Parathyroid adenoma (tissue), 2 donors: ENCODE measurements around the gene RPL28.

ENCODE experiments used
- H2AFZ ChIP-seq: fragments of 300-600 bp; sonication (generic); one replicate; pipeline ENCODE4 v1.7.0; 2017; ENCODE audit warnings: antibody characterized with exemption, mild to moderate bottlenecking
- H3K27ac ChIP-seq: fragments of 300-600 bp; sonication (generic); one replicate; pipeline ENCODE4 v1.7.0; 2017
- H3K27me3 ChIP-seq: fragments of 300-600 bp; sonication (generic); one replicate; pipeline ENCODE4 v1.7.0; 2017; ENCODE audit warnings: low read length; ENCODE audit not compliant: control insufficient read depth, insufficient read depth
- H3K36me3 ChIP-seq: fragments of 300-600 bp; sonication (generic); one replicate; pipeline ENCODE4 v1.7.0; 2017; ENCODE audit warnings: low read length; ENCODE audit not compliant: control insufficient read depth, insufficient read depth
- H3K4me1 ChIP-seq: fragments of 300-600 bp; sonication (generic); one replicate; pipeline ENCODE4 v1.7.0; 2017; ENCODE audit warnings: control low read depth
- H3K4me2 ChIP-seq: fragments of 300-600 bp; sonication (generic); one replicate; pipeline ENCODE4 v1.7.0; 2017; ENCODE audit warnings: low read length
- H3K4me3 ChIP-seq: fragments of 300-600 bp; sonication (generic); one replicate; pipeline ENCODE4 v1.7.0; 2017; ENCODE audit warnings: low read depth, low read length
- H3K79me2 ChIP-seq: fragments of 300-600 bp; sonication (generic); one replicate; pipeline ENCODE4 v1.7.0; 2017; ENCODE audit warnings: control low read depth
- H3K9ac ChIP-seq: fragments of 300-600 bp; sonication (generic); one replicate; pipeline ENCODE4 v1.7.0; 2017; ENCODE audit warnings: mild to moderate bottlenecking
- H3K9me3 ChIP-seq: fragments of 300-600 bp; sonication (generic); one replicate; pipeline ENCODE4 v1.7.0; 2017; ENCODE audit warnings: low read length; ENCODE audit not compliant: control insufficient read depth
- TF ChIP-seq, protein P1 (sequence below): fragments of 300-600 bp; sonication (generic); IDR thresholded peaks from one replicate; pipeline ENCODE4 v1.7.0; 2017; ENCODE audit warnings: antibody characterized with exemption, mild to moderate bottlenecking
- donor health status: primary hyperparathyroidism.

The RPL28 gene

DNA sequence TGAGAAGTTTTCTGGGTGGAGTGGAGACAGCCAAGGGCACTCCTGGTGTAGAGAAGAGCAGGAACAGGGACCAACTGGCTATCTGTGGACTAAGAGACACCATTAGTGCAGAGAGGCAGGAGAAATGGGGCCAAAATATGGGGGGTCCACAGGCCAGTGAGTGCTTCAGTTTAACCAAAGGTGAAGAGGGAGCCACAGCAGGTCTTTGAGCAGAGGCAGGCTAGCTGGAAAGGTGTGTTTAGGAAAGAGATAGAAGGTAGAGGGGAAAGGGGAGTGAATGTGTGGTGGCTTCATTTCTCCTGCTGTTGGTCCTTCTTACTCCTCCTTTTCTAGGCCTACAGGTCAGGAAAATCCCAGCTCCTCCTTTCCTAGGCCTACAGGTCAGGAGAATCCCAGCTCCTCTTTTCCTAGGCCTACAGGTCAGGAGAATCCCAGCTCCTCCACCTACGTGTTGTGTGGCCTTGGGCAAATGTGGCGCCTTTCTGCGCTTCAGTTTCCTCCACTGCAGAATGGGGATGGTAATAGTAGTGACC lies 3.1 kb upstream of the RPL28 start:
- Histone ChIP-seq H3K4me2 (no peak overlapping the region), H3K4me3 (no peak overlapping the region), H3K27me3 (no peaks in the 10 kb centered on the region), H3K4me1 (peaks cover 15% of the 10 kb centered on the region), H3K9me3 (no peaks in the 10 kb centered on the region), H3K9ac (no peak overlapping the region), H3K36me3 (no peaks in the 10 kb centered on the region), H3K27ac (no peak overlapping the region), H3K79me2 (peaks cover 17% of the 10 kb centered on the region), H2AFZ (peak overlapping the region; percentile 82)
- TF ChIP-seq, protein P1, sequence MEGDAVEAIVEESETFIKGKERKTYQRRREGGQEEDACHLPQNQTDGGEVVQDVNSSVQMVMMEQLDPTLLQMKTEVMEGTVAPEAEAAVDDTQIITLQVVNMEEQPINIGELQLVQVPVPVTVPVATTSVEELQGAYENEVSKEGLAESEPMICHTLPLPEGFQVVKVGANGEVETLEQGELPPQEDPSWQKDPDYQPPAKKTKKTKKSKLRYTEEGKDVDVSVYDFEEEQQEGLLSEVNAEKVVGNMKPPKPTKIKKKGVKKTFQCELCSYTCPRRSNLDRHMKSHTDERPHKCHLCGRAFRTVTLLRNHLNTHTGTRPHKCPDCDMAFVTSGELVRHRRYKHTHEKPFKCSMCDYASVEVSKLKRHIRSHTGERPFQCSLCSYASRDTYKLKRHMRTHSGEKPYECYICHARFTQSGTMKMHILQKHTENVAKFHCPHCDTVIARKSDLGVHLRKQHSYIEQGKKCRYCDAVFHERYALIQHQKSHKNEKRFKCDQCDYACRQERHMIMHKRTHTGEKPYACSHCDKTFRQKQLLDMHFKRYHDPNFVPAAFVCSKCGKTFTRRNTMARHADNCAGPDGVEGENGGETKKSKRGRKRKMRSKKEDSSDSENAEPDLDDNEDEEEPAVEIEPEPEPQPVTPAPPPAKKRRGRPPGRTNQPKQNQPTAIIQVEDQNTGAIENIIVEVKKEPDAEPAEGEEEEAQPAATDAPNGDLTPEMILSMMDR, result no peak

DNA sequence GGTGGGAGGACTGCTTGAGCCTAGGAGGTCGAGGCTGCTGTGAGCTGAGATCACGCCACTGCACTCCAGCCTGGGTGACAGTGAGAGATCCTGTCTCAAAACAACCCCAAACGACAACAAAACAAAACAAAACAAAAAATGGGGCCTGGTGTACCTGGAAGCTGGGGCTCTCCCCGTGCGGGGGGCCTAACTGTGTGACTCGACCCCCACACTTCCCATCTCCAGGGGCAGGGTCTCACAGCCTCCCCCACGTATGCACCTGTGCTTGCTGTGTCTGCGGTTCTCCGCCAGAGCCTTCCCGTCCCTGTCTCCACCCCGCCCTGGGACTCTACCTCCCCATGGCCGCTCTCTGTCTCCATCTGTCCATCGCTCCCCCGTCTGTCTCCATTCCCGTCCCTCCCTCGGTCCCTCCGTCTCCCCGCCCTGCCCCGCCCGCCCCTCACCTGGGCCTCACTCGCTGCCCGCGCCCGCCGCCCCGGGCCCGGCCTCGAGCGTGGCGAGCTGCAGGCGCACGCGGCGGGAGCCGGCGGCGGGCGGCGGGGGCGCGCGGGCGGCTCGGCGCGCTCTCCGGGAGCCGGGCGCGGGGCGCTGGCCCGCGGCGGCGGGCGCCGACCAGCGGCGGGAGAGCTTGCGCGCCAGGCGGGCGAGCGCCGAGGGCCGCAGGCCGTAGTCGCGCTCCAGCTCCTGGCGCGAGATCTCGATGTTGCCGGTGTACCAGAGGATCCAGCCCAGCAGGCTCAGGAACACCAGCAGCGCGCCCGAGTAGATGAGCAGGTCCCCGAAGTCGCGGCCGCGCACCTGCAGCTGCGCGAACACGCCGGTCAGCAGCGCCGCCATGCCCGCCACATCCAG lies 2.2 kb upstream of the RPL28 start:
- Histone ChIP-seq H3K27ac (peak overlapping the region; percentile 94), H3K9ac (peak overlapping the region; percentile 61), H3K4me2 (peak overlapping the region; percentile 68)

DNA sequence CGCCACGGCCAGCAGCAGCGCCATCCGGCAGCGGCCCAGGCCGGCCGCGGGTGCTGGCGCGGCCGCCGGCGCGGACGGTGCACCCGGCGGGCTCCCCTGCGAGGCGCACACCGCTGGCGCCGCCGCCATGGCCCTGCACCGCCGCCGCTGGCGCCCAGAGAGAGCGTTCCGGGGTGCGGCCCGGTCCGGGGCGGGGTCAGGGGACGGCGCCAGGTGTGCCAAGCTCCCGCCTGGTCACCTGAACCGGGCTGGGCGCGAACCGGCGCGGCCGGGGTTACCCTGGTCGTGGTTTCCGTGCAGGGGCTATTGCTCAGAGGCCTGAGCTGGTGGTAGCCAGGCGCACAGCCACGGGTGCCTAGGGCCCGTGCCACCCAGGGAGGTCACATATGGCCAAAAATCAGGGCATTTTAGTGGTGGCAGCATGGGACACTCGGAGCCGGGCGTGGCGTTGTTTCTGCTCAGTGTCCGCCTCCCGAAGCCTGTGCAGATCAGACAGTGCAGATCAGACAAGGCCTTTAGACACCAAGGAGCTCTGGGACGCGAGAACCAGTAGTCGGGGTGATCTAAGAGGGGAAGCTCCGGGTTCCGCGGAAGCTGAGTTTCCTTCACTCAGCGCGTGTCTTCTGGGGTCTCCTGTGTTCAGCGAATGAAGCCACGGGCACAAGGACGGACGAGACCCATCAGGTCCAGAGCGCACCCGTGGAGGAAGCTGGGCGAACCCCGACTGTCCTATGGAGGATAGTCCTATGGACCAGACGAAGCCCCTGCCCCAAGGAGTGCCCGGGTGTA lies 1.4 kb upstream of the RPL28 start, which contains the start of gene TMEM238:
Gene TMEM238, minus strand, starts transcription at position 162 of the 789 bp plus-strand sequence. Its CDS starts 33 bp downstream, at position 129.
- Histone ChIP-seq H3K4me3 (peak within 1 kb of the TSS; percentile 72), H3K36me3 (no peaks in the 10 kb centered on the region), H3K79me2 (peaks cover 29% of the 10 kb centered on the region), H3K9ac (peak within 1 kb of the TSS; percentile 69), H2AFZ (peak within 1 kb of the TSS; percentile 82), H3K27ac (peak within 1 kb of the TSS; percentile 94), H3K9me3 (no peaks in the 10 kb centered on the region), H3K4me2 (peak within 1 kb of the TSS; percentile 87), H3K4me1 (peaks cover 20% of the 10 kb centered on the region), H3K27me3 (no peaks in the 10 kb centered on the region)
- TF ChIP-seq, protein P1, result no peak

More for the DNA sequence above, 2.2 kb upstream of the RPL28 start:
- H3K4me1 ChIP-seq, result peaks cover 20% of the 10 kb centered on the region
- no peaks in the 10 kb centered on the region for H3K36me3 ChIP-seq
- peak overlapping the region; percentile 82 for H2AFZ ChIP-seq
- peaks cover 26% of the 10 kb centered on the region for H3K79me2 ChIP-seq
- peak overlapping the region; percentile 38 for H3K4me3 ChIP-seq
- H3K9me3 ChIP-seq, result no peaks in the 10 kb centered on the region
- H3K27me3 ChIP-seq, result no peaks in the 10 kb centered on the region
- TF ChIP-seq, protein P1, result no peak

DNA sequence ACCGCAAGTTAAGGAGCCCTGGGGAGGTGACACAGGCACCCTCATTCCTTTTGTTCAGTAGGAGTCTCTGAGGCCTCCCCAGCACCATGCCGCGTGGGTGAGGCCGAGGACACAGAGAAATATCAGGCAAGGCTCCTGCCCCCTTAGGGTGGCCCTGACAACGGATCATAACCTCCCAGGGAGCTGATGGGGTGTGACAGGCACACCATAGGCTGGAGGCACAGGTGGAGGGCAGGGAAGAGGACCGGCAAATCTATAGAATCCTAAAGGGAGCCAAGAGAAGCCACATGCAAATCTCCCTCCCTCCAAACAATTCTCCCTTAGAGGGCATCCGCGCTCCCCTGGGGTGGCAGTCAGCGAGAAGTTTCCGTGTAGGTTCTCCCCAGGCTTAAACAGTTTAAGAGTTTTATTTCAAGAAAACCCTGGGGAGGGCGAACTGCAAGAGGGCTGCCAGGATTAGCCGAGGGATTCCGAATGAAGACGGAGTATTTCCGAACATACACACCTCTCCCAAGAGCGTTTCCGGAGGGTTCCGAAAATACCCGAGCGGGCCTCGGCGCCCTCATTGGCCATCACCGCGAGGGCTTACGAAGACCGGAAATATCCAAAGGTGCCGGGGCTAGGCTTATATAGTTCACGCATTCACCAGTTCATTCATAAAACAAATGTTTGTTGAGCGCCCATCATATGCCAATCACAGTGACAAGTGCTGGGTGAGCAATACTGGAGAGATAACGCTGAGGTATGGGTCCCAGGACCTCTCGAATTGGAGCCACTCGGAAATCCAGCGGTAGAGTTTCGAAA lies 610 bp upstream of the RPL28 start:
- Histone ChIP-seq H3K27me3 (no peaks in the 10 kb centered on the region), H3K4me2 (peak overlapping the region; percentile 87), H3K9ac (peak overlapping the region; percentile 69), H3K27ac (peak overlapping the region; percentile 94), H3K79me2 (peaks cover 29% of the 10 kb centered on the region), H3K36me3 (no peaks in the 10 kb centered on the region), H3K4me3 (peak overlapping the region; percentile 72), H2AFZ (peak overlapping the region; percentile 75), H3K9me3 (no peaks in the 10 kb centered on the region), H3K4me1 (peaks cover 20% of the 10 kb centered on the region)
- TF ChIP-seq, protein P1, result peak; percentile 1
